ENCODE measurements around the gene PCK2.

PCK2 gene

GRCh38 chr14:24062216-24062980, 31.7 kb upstream of the PCK2 start:
- no peak for DNase-seq

GRCh38 chr14:24063263-24063836, 30.8 kb upstream of the PCK2 start:
- no peak for DNase-seq

- DNase-seq: no peak
These were observed 29.9 kb upstream of the PCK2 start for GRCh38 chr14:24064091-24064795.

- no peak for DNase-seq
These were observed 29.3 kb upstream of the PCK2 start for GRCh38 chr14:24064856-24065255.

GRCh38 chr14:24065408-24065807, 28.7 kb upstream of the PCK2 start:
- no peak for DNase-seq

GRCh38 chr14:24066496-24067132, 27.5 kb upstream of the PCK2 start:
- DNase-seq: no peak

GRCh38 chr14:24067133-24068082, 26.7 kb upstream of the PCK2 start:
- no peak for DNase-seq

- no peak for DNase-seq
These were observed 25.2 kb upstream of the PCK2 start for GRCh38 chr14:24068711-24069410.

- no peak for DNase-seq
These were observed 24.7 kb upstream of the PCK2 start for GRCh38 chr14:24069411-24069735.

- DNase-seq: no peak
These were observed 23.6 kb upstream of the PCK2 start for GRCh38 chr14:24070285-24071143.

GRCh38 chr14:24071144-24071697, 22.9 kb upstream of the PCK2 start, which contains the start of gene CPNE6:
Gene CPNE6, plus strand, starts transcription at chr14:24071562. Its CDS starts 1,375 bp downstream, at chr14:24072937.
- DNase-seq: no peak

GRCh38 chr14:24071836-24072430, 22.2 kb upstream of the PCK2 start:
- DNase-seq: no peak

- no peak for DNase-seq
These were observed 21.7 kb upstream of the PCK2 start for GRCh38 chr14:24072436-24072835.

GRCh38 chr14:24072881-24073877, 20.9 kb upstream of the PCK2 start:
- no peak for DNase-seq

- DNase-seq: no peak
These were observed 19.3 kb upstream of the PCK2 start for GRCh38 chr14:24074625-24075484.

GRCh38 chr14:24075485-24076301, 18.4 kb upstream of the PCK2 start:
- no peak for DNase-seq

GRCh38 chr14:24076302-24076601, 17.9 kb upstream of the PCK2 start:
- DNase-seq: no peak
